IMR-90 (cell line): ENCODE measurements around the gene ADGRA1. TPM values are rescaled to one million over a fixed set of nuclear protein-coding genes. Genes with fewer than 3 reads are reported as not detected.

Source experiments
- ATAC-seq: fragments of 200-7000 bp; cut with Tn5 transposase; 2 replicates; pipeline ENCODE4 v1.9.1; 2020; ENCODE audit warnings: low read depth, mild to moderate bottlenecking, moderate library complexity
- BruUV-seq: library from RNA; stranded (reverse); fragments of 400-500 nt; replicated peaks from 2 replicates; lab custom pipeline; 2021; lab: Mats Ljungman, UMichigan
- CTCF ChIA-PET: fragments of 300-600 bp; formaldehyde crosslinking; extraction: SDS; loops from one replicate; lab custom pipeline; 2021; ENCODE audit warnings: antibody characterized with exemption; lab: Yijun Ruan, JAX
- POLR2A ChIA-PET: fragments of 300-600 bp; sonication (Branson Sonifier 250); formaldehyde crosslinking; loops from one replicate; lab custom pipeline; 2022; ENCODE audit warnings: antibody characterized with exemption; ENCODE audit not compliant: unreplicated experiment; lab: Charles Lee
- DNase-seq: peaks from one replicate; pipeline ENCODE4 v3.0.0; 2013
- H2AFZ ChIP-seq: replicated peaks from 2 replicates; pipeline ENCODE3; 2013; ENCODE audit warnings: low read length, mild to moderate bottlenecking; ENCODE audit not compliant: poor library complexity
- H2AK5ac ChIP-seq: 2 replicates; pipeline ENCODE4 v1.6.1; 2013; ENCODE audit warnings: low read depth, low read length, inconsistent platforms
- H2AK9ac ChIP-seq: replicated peaks from 2 replicates; pipeline ENCODE3; 2013; ENCODE audit warnings: mild to moderate bottlenecking, low read depth, low read length, moderate library complexity; ENCODE audit not compliant: poor library complexity
- H2BK120ac ChIP-seq: 2 replicates; pipeline ENCODE4 v1.6.1; 2013; ENCODE audit warnings: low read depth, low read length, inconsistent platforms
- H2BK15ac ChIP-seq: 3 replicates; pipeline ENCODE4 v1.6.1; 2013; ENCODE audit warnings: low read depth, low read length, inconsistent platforms
- H2BK20ac ChIP-seq: 2 replicates; pipeline ENCODE4 v1.6.1; 2013; ENCODE audit warnings: low read depth, mild to moderate bottlenecking, inconsistent platforms, low read length, moderate library complexity
- H2BK5ac ChIP-seq: 2 replicates; pipeline ENCODE4 v1.6.1; 2013; ENCODE audit warnings: mild to moderate bottlenecking, low read depth, low read length, inconsistent platforms; ENCODE audit not compliant: poor library complexity, severe bottlenecking
- H3K14ac ChIP-seq: replicated peaks from 2 replicates; pipeline ENCODE4 v1.6.1; 2013; ENCODE audit warnings: low read depth, low read length, inconsistent platforms
- H3K18ac ChIP-seq: 2 replicates; pipeline ENCODE4 v1.6.1; 2013; ENCODE audit warnings: low read depth, low read length, control low read depth
- H3K23ac ChIP-seq: 2 replicates; pipeline ENCODE4 v1.6.1; 2013; ENCODE audit warnings: low read depth, low read length, inconsistent platforms
- H3K27ac ChIP-seq: 2 replicates; pipeline ENCODE4 v1.5.1; 2013; ENCODE audit warnings: mild to moderate bottlenecking, control low read depth, low read length; ENCODE audit not compliant: insufficient read depth
- H3K27me3 ChIP-seq: 2 replicates; pipeline ENCODE4 v1.6.1; 2013; ENCODE audit warnings: low read length; ENCODE audit not compliant: control insufficient read depth, insufficient read depth
- H3K36me3 ChIP-seq: 2 replicates; pipeline ENCODE4 v1.6.1; 2013; ENCODE audit warnings: low read length, mixed read lengths; ENCODE audit not compliant: control insufficient read depth, insufficient read depth
- H3K4ac ChIP-seq: 2 replicates; pipeline ENCODE4 v1.6.1; 2013; ENCODE audit warnings: low read depth, low read length, inconsistent platforms
- H3K4me1 ChIP-seq: 2 replicates; pipeline ENCODE4 v1.6.1; 2013; ENCODE audit warnings: low read length, mixed read lengths; ENCODE audit not compliant: control insufficient read depth, insufficient read depth
- H3K4me2 ChIP-seq: 2 replicates; pipeline ENCODE4 v1.6.1; 2013; ENCODE audit warnings: low read depth, mild to moderate bottlenecking, control low read depth, low read length, moderate library complexity
- H3K4me3 ChIP-seq: 2 replicates; pipeline ENCODE4 v1.5.1; 2013; ENCODE audit warnings: low read depth, mild to moderate bottlenecking, control low read depth, low read length, moderate library complexity; ENCODE audit not compliant: insufficient read depth
- H3K56ac ChIP-seq: 2 replicates; pipeline ENCODE4 v1.6.1; 2013; ENCODE audit warnings: low read length, inconsistent platforms; ENCODE audit not compliant: insufficient read depth; ENCODE audit errors: extremely low read depth
- H3K79me1 ChIP-seq, 2 experiments: 2 replicates each; pipeline ENCODE4 v1.6.1; 2013; ENCODE audit warnings: low read length in 2 of 2, inconsistent platforms in 1 of 2, low read depth in 1 of 2
- H3K9ac ChIP-seq: 2 replicates; pipeline ENCODE4 v1.6.1; 2013; ENCODE audit warnings: low read depth, low read length, control low read depth
- H3K9me1 ChIP-seq: 2 replicates; pipeline ENCODE4 v1.6.1; 2013; ENCODE audit warnings: low read length, inconsistent platforms; ENCODE audit not compliant: insufficient read depth
- H3K9me3 ChIP-seq: 2 replicates; pipeline ENCODE4 v1.6.1; 2013; ENCODE audit warnings: low read length; ENCODE audit not compliant: control insufficient read depth, insufficient read depth
- H4K20me1 ChIP-seq: 2 replicates; pipeline ENCODE4 v1.6.1; 2013; ENCODE audit warnings: low read length, inconsistent platforms; ENCODE audit not compliant: insufficient read depth
- H4K5ac ChIP-seq: 2 replicates; pipeline ENCODE4 v1.6.1; 2013; ENCODE audit warnings: mild to moderate bottlenecking, low read depth, low read length, control low read depth
- H4K8ac ChIP-seq, 2 experiments: 2 replicates each; pipeline ENCODE4 v1.6.1; 2013; ENCODE audit warnings: low read depth in 2 of 2, low read length in 2 of 2, control low read depth in 1 of 2, inconsistent platforms in 1 of 2
- H4K91ac ChIP-seq: 2 replicates; pipeline ENCODE4 v1.6.1; 2013; ENCODE audit warnings: low read depth, low read length, inconsistent platforms; ENCODE audit not compliant: insufficient read depth
- CEBPB ChIP-seq: IDR thresholded peaks from 2 replicates; pipeline ENCODE4 v1.6.1; 2012; ENCODE audit warnings: low read depth, low read length, improper control_type of control experiment
- MAFK ChIP-seq: IDR thresholded peaks from 2 replicates; pipeline ENCODE4 v1.6.1; 2012; ENCODE audit warnings: low read depth, low read length, improper control_type of control experiment
- RCOR1 ChIP-seq: IDR thresholded peaks from 2 replicates; pipeline ENCODE4 v1.6.1; 2012; ENCODE audit warnings: mild to moderate bottlenecking, low read length, improper control_type of control experiment; ENCODE audit not compliant: insufficient replicate concordance
- WGBS, 2 experiments: methylation state at CpG; one replicate each; pipeline versions ENCODE4 v1.1.5 to v1.1.7; 2013; ENCODE audit warnings: missing lambda C conversion rate in 2 of 2; ENCODE audit not compliant: insufficient read length in 1 of 2; ENCODE audit errors: extremely low coverage in 2 of 2; 5-methylcytosine and 5-hydroxymethylcytosine counted together
- dilution Hi-C: fragments of 300-500 bp; cut with HindIII; formaldehyde crosslinking; loops from one replicate; pipeline ENCODE4 v1.14.3; 2018; ENCODE audit warnings: low sequenced_read_pairs; ENCODE audit not compliant: unreplicated experiment
- in situ Hi-C: fragments of 300-500 bp; cut with MboI; formaldehyde crosslinking; loops from 3 replicates; pipeline ENCODE4 v1.14.3; 2019; ENCODE audit warnings: low sequenced_read_pairs, inconsistent platforms, mixed read lengths
- intact Hi-C: fragments of 100-400 bp; cut with micrococcal nuclease; formaldehyde crosslinking; loops from 2 replicates; pipeline ENCODE4 v1.10.0; 2022
- polyA plus RNA-seq, 3 experiments: library from polyadenylated mRNA; depleted of rRNA; stranded (reverse); fragments of >200 nt; gene quantifications; 2 replicates each; pipeline ENCODE4 v1.2.3, GENCODE V29; 2012; ENCODE audit warnings: low replicate concordance in 1 of 3
- total RNA-seq: library from RNA; depleted of rRNA; stranded (reverse); fragments of >200 nt; gene quantifications from 2 replicates; pipeline ENCODE4 v1.2.3, GENCODE V29; 2012

Gene ADGRA1
- total and polyA plus RNA-seq, 2 of the 4 experiments (the other 2 are of a cell fraction): not detected

DNA sequence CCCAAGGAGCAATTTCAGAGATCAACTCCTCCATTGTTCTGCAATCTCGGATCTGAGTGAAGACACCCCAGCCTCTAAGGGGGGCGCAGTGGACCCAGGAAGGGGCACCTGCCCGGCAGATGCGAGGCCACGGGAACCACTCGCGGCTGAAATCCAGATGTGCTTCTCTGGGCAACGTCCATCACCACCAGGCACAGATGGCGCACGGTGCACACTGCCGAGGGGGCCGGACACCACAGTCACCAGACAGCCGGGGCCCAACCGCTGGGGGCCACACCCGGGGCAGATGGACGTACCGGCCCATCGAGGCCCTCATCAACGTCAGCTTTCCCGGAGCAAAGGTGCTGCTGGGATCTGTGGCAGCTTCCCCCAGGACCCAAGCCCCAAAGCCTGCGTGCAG lies 16.9 kb upstream of the ADGRA1 start:
- no peaks in the 10 kb centered on the region for H4K20me1 ChIP-seq
- H3K27me3 ChIP-seq: no peaks in the 10 kb centered on the region; the same call in 1 of the 2 replicates
- H2BK5ac ChIP-seq: no peak overlapping the region
- no peak overlapping the region for H3K14ac ChIP-seq
- no peak overlapping the region for H2BK15ac ChIP-seq
- no peaks in the 10 kb centered on the region for H3K4me1 ChIP-seq
- intact Hi-C loops (no loop called here), dilution Hi-C loops (no loop called here), in situ Hi-C loops (no loop called here)
- no peaks in the 10 kb centered on the region for H3K79me1 ChIP-seq
- H3K4ac ChIP-seq: no peak overlapping the region
- no peak overlapping the region for H3K4me2 ChIP-seq
- H3K9me1 ChIP-seq: no peaks in the 10 kb centered on the region
- no peak overlapping the region for H2BK120ac ChIP-seq
- BruUV-seq: no TSS peak
- no peak overlapping the region for H2AK9ac ChIP-seq
- no peak for DNase-seq
- ChIA-PET POLR2A (no interaction called here), CTCF (no interaction called here)
- no peak overlapping the region for H2BK20ac ChIP-seq
- WGBS, 2 experiments: 56% methylated on average over 9 of the region's 21 CpGs; no CpG with 5 or more reads in 1 of the 2 experiments
- H3K27ac ChIP-seq: no peak overlapping the region
- H2AFZ ChIP-seq: no peak overlapping the region
- H3K9ac ChIP-seq: no peak overlapping the region
- no peak overlapping the region for H4K5ac ChIP-seq
- no peak for ATAC-seq
- TF ChIP-seq CEBPB (no peak), RCOR1 (no peak), MAFK (no peak)
- no peak overlapping the region for H2AK5ac ChIP-seq
- no peaks in the 10 kb centered on the region; the same call in 1 of the 2 replicates for H3K9me3 ChIP-seq
- H3K56ac ChIP-seq: no peak overlapping the region
- H4K91ac ChIP-seq: no peak overlapping the region
- H3K18ac ChIP-seq: no peak overlapping the region
- no peak overlapping the region for H4K8ac ChIP-seq
- H3K23ac ChIP-seq: no peak overlapping the region
- no peak overlapping the region for H3K4me3 ChIP-seq
- H3K36me3 ChIP-seq: no peaks in the 10 kb centered on the region
